NCI-H128 (cell line): ENCODE data around the gene DDIT4.
A peak's percentile ranks its signal among the peaks of the same experiment; 100 is the strongest.
"Not testable (repeated sequence)": the region's sequence is repeated elsewhere in the genome, so short reads cannot be mapped to it uniquely, and the experiment has no call there.

ENCODE experiments used
- DNase-seq: peaks from one replicate; lab custom pipeline; 2025; ENCODE audit not compliant: unreplicated experiment; lab: John Stamatoyannopoulos, UW

Gene DDIT4

GRCh38 chr10:72248468-72249151, 25.1 kb upstream of the DDIT4 start:
- DNase-seq, result no peak

GRCh38 chr10:72249176-72249862, 24.4 kb upstream of the DDIT4 start:
- not testable (repeated sequence) for DNase-seq

GRCh38 chr10:72250666-72251065, 23.1 kb upstream of the DDIT4 start:
- no peak for DNase-seq

GRCh38 chr10:72251635-72252034, 22.1 kb upstream of the DDIT4 start:
- no peak for DNase-seq

GRCh38 chr10:72252972-72253371, 20.8 kb upstream of the DDIT4 start:
- DNase-seq, result no peak

GRCh38 chr10:72253578-72253977, 20.1 kb upstream of the DDIT4 start:
- no peak for DNase-seq

- DNase-seq, result no peak
Measured at GRCh38 chr10:72254813-72255568, 18.7 kb upstream of the DDIT4 start.

- no peak for DNase-seq
Measured at GRCh38 chr10:72255977-72256729, 17.6 kb upstream of the DDIT4 start.

GRCh38 chr10:72257051-72257892, 16.5 kb upstream of the DDIT4 start:
- no peak for DNase-seq

GRCh38 chr10:72258617-72259016, 15.1 kb upstream of the DDIT4 start:
- no peak for DNase-seq

GRCh38 chr10:72259491-72260238, 14.1 kb upstream of the DDIT4 start:
- no peak for DNase-seq

GRCh38 chr10:72260239-72260975, 13.3 kb upstream of the DDIT4 start:
- no peak for DNase-seq

- peak; percentile 85 for DNase-seq
Measured at GRCh38 chr10:72260976-72261783, 12.5 kb upstream of the DDIT4 start.

- no peak for DNase-seq
Measured at GRCh38 chr10:72261784-72262404, 11.8 kb upstream of the DDIT4 start.

GRCh38 chr10:72263613-72264241, 10.0 kb upstream of the DDIT4 start:
- peak; percentile 80 for DNase-seq

GRCh38 chr10:72264536-72264935, 9.2 kb upstream of the DDIT4 start:
- DNase-seq, result no peak

- DNase-seq, result no peak
Measured at GRCh38 chr10:72265508-72265907, 8.2 kb upstream of the DDIT4 start.
